GOT3 (cell line): ENCODE data around the gene ACOT11.
"Not testable (repeated sequence)": the region's sequence is repeated elsewhere in the genome, so short reads cannot be mapped to it uniquely, and the experiment has no call there.

Experiments
- DNase-seq: peaks from one replicate; lab custom pipeline; 2025; ENCODE audit warnings: mixed read lengths; lab: John Stamatoyannopoulos, UW

ACOT11 gene

GRCh38 chr1:54608566-54609230 lies 60.7 kb downstream of the ACOT11 start:
- no peak for DNase-seq

- DNase-seq, result no peak
These were observed 61.4 kb downstream of the ACOT11 start for GRCh38 chr1:54609301-54609921.

DNA sequence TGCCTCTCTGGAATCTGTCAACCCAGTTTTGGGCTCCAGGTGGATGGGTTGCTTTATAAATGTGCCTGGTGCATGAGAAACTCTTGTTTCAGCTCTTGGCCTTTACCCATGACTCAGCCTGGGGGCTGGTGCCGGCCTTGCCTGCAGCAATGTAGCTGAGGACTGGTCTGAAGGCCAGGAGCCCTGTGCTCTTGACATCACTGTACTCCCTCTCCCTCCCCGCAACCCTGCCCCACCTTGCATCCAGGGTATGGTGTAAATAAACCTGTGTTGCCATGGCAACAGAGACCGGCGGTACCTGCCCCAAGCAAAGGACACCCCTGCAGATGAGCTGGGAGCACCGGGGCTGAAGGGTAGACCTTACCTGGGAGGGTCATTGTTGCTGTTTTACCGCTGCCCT lies 62.0 kb downstream of the ACOT11 start:
- DNase-seq, result no peak

DNA sequence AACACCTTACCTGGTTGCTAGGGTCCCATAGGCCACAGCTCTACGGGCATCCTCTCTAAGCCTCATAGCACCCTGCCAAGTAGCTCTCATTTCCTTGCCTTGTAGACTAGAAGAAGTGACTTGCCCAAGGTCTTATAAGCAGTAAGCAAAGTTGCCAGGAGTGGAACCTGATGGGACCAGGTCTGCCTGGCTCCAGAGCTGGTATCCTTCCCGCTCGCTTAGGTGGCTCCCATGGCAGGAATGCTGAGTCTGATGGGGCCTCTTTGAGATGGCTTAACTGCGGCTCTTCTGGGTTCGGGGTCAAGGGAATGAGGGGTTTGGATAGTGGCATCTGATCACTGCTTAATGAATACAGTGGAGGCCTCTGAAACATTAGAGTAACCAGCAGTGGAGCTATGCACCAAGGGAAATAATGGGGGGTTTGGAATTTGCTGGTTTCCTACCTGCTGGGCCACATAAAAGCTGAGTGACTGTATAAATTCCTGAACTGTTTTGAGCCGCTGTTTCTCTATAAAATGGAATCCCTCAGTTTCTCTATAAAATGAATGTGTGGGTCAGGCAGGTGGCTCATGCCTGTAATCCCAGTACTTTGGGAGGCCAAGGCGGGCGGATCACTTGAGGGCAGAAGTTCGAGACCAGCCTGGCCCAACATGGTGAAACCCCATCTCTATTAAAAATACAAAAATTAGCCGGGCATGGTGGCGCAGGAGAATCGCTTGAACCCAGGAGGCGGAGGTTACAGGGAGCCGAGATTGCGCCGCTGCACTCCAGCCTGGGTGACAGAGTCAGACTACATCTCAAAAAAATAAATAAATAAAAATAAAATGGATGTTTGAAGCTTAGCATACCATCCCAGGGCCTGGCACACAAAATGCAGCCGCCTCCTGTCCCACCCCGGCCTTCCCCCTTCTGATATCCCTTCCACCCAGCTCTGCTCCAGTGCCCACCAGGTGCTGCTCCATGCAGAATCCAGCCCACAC lies 62.9 kb downstream of the ACOT11 start:
- no peak for DNase-seq

GRCh38 chr1:54611621-54612020 lies 63.6 kb downstream of the ACOT11 start:
- DNase-seq, result no peak

- DNase-seq, result no peak
These were observed 66.0 kb downstream of the ACOT11 start for GRCh38 chr1:54614024-54614423.

- DNase-seq, result no peak
These were observed 66.5 kb downstream of the ACOT11 start for GRCh38 chr1:54614563-54614962.

GRCh38 chr1:54615531-54616279 lies 67.7 kb downstream of the ACOT11 start:
- DNase-seq, result no peak

GRCh38 chr1:54619749-54620148 lies 71.7 kb downstream of the ACOT11 start:
- no peak for DNase-seq

- no peak for DNase-seq
These were observed 75.4 kb downstream of the ACOT11 start, which contains the start of gene FAM151A for GRCh38 chr1:54623216-54624007. TSS of gene FAM151A (minus strand) at chr1:54623525. CDS start at chr1:54623395, 130 bp downstream.

DNA sequence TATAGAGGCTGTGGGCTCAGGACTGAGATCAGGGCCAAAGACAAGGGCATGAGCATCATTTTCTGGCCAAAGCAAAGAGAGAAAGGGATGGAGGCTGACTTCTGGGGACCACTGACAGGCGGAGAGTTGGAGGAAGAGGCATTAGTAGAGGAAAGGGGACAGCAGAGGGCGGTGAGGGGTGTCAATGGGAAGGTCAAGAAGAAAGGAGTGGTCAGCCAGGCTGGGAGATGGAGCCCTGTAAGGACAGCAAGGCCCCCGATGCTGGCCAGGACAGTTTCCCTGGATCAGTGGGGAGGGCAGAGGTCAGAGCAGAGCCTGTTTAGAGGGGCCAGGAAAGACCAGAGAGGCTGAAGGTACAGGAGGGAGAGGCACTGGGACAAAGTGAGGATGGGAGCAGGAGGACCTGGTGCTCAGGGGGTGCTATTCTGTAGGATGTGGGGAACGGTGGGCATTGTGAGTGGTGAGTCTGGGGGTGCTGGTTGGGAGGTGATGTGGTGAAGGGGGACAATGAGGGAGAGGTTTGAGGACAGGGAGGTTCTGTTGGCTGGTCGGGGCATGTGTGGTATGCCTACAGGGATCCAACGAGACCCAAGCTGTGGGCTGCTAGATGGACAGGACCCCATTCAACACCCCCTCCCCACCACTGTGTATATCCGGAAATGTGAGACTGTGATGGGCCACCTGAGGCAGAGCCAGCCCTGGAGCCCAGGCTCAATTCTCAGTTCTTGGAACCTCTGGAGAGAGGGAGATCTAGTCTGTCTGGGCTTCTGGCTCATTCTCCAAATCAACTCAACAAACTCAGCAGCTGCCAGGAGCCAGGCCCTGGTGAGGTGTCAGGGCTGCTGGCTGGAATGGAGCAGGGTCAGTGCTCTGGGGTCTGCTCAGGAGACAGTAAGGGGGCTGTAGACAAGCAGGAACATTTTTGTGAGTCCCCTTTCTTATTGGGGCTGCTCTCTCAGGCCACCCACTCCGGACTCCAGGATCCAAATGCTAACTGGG lies 76.7 kb downstream of the ACOT11 start:
- no peak for DNase-seq

DNA sequence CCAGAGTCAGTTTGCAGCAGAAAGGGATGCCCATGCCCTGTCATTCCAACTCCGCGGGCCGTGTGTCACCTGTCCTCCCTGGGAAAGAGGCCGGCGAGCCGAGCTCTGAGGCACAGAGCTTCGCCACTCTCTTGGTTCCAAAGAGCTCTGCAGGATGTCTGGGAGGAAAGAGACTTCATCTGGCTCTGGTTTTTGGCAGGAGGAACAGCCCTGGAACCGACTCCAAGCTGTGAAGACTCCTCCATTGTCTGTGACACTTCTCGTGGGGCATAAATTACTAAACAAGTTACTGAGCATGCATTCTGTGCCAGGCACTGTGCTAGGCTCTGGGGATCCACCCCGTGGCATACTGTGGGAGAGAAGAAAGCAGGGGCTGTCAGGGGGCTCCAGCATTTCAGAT lies 79.2 kb downstream of the ACOT11 start:
- no peak for DNase-seq

DNA sequence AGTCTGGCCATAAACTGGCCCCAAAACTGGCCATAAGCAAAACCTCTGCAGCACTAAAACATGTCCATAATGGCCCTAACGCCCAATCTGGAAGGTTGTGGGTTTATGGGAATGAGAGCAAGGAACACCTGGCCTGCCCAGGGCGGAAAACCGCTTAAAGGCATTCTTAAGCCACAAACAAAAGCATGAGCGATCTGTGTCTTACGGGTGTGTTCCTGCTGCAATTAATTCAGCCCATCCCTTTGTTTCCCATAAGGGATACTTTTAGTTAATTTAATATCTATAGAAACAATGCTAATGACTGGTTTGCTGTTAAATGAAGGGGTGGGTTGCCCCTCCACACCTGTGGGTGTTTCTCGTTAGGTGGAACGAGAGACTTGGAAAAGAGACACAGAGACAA lies 87.8 kb downstream of the ACOT11 start:
- DNase-seq, result not testable (repeated sequence)

- not testable (repeated sequence) for DNase-seq
These were observed 88.7 kb downstream of the ACOT11 start for GRCh38 chr1:54636461-54637446.

- no peak for DNase-seq
These were observed 92.3 kb downstream of the ACOT11 start for GRCh38 chr1:54640361-54640760.

DNA sequence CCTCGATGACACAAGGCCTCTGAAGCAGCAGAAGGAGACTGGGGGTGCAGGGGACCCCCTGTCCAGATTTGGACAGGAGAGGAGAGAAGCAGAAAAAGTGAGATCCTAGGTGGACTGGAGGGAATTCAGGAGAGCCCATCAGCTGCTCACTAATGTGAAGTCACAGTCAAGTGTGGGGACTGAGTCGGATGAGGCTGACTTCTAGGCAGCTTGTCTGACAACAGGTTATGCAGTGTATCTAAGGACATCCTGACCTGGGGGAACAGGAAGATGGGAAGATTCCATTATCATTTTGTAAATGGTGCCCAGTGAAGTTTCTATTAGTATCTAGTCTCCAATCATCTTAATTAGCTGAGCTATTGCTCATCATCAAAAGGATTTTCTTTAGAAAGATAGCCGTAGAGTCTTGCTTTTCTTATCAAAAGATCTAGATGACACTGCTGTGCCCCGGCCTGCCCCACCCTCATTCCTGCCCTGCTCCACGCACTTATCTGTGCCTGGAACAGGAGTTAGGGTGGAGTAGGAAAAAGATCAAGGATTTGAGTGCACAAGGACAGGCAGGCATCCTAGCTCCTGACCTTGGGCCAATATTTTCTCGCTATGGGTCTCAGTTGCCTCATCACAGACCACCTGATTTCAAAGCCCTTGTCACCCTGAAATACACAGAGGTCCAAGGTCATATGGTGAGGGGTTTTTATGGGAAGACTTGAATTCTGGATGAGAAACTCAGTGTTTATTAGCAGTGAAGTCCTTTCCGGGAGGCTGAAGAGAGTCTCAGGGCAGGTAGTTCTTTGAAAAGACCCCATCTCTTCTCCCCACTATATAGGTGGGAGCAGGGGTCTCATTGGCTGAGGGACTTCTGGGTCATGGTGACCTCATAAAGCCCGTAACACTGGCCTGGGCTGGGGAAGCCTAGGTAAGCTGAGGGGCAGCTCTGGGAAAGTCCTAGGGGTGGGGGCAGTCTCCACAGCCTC lies 93.1 kb downstream of the ACOT11 start, which contains the start of gene MROH7:
Gene MROH7, plus strand, starts transcription at position 924 of the 974 bp plus-strand sequence. CDS start 11,141 bp downstream, outside the sequence.
- DNase-seq, result no peak

GRCh38 chr1:54643736-54644135 lies 95.7 kb downstream of the ACOT11 start:
- no peak for DNase-seq
